HCT116 (cell line): Measurements from ENCODE around the gene IRF4. TPM values are rescaled to one million over a fixed set of nuclear protein-coding genes. Genes with fewer than 3 reads are reported as not detected.

ENCODE experiments used
- ATAC-seq: fragments of 200-7000 bp; cut with Tn5 transposase; 2 replicates; pipeline ENCODE4 v1.9.1; 2020; ENCODE audit warnings: mild to moderate bottlenecking, moderate library complexity
- BruUV-seq: library from RNA; stranded (reverse); fragments of 400-500 nt; replicated peaks from 2 replicates; lab custom pipeline; 2021; lab: Mats Ljungman, UMichigan
- CTCF ChIA-PET: fragments of 300-600 bp; sonication (Branson Sonifier 250); formaldehyde crosslinking; loops from one replicate; lab custom pipeline; 2021; ENCODE audit warnings: antibody characterized with exemption; lab: Charles Lee
- POLR2A ChIA-PET: fragments of 300-600, 350-600 bp; sonication (Branson Sonifier 250); formaldehyde crosslinking; loops from one replicate; lab custom pipeline; 2021; ENCODE audit warnings: antibody characterized with exemption; lab: Charles Lee
- RAD21 ChIA-PET, 2 experiments: fragments of 300-600 bp; sonication (Branson Sonifier 250); formaldehyde crosslinking; loops; one replicate each; lab custom pipeline; 2023; ENCODE audit warnings: low total read pairs in 2 of 2; ENCODE audit not compliant: uncharacterized antibody in 2 of 2, unreplicated experiment in 2 of 2, low non-redundant PET in 1 of 2; lab: Charles Lee
- DNase-seq: peaks from one replicate; pipeline ENCODE4 v3.0.0-alpha.2; 2010; ENCODE audit warnings: low read depth, low spot score
- H2AFZ ChIP-seq: fragments of 200-600 bp; shearing (Covaris generic), sonication (generic); 2 replicates; pipeline ENCODE4 v1.6.1; 2017; ENCODE audit warnings: low read depth, mixed run types, mixed read lengths, antibody characterized with exemption, low read length; ENCODE audit not compliant: poor library complexity, severe bottlenecking
- H3K27ac ChIP-seq: 2 replicates; pipeline ENCODE4 v1.5.1; 2012; ENCODE audit warnings: low read depth, low read length
- H3K27me3 ChIP-seq: fragments of 200-600 bp; sonication (generic); 2 replicates; pipeline ENCODE4 v1.6.1; 2016; ENCODE audit warnings: mixed run types, low read length, mixed read lengths; ENCODE audit not compliant: insufficient read depth
- H3K36me3 ChIP-seq, 2 experiments: fragments of 200-500 bp in 1 of 2; fragments of 200-600 bp in 1 of 2; sonication (Bioruptor generic) in 1 of 2; sonication (generic) in 1 of 2; 2 replicates each; pipeline versions ENCODE4 v1.5.1 to v1.6.1; 2014 to 2016; ENCODE audit warnings: low read length in 2 of 2, inconsistent platforms in 1 of 2, mixed read lengths in 1 of 2, mixed run types in 1 of 2; ENCODE audit not compliant: insufficient read depth in 2 of 2, control insufficient read depth in 1 of 2
- H3K4me1 ChIP-seq, 2 experiments: fragments of 200-600 bp in 1 of 2; sonication (generic) in 1 of 2; 2 replicates each; pipeline versions ENCODE4 v1.5.1 to v1.6.1; 2012 to 2017; ENCODE audit warnings: low read length in 2 of 2, inconsistent platforms in 1 of 2, mild to moderate bottlenecking in 1 of 2, mixed read lengths in 1 of 2, mixed run types in 1 of 2, moderate library complexity in 1 of 2; ENCODE audit not compliant: insufficient read depth in 2 of 2, control insufficient read depth in 1 of 2
- H3K4me2 ChIP-seq: fragments of 200-600 bp; sonication (generic); 2 replicates; pipeline ENCODE4 v1.6.1; 2017; ENCODE audit warnings: mixed run types, low read length, mixed read lengths
- H3K4me3 ChIP-seq, 2 experiments: fragments of 200-600 bp in 1 of 2; sonication (generic) in 1 of 2; replicated peaks in 1 of 2; 2 replicates each; pipeline ENCODE4 v1.5.1; 2011 to 2016; ENCODE audit warnings: low read length in 2 of 2, control low read depth in 1 of 2, low read depth in 1 of 2, mild to moderate bottlenecking in 1 of 2, mixed read lengths in 1 of 2, mixed run types in 1 of 2
- H3K79me2 ChIP-seq: fragments of 200-600 bp; sonication (generic); 2 replicates; pipeline ENCODE4 v1.6.1; 2017; ENCODE audit warnings: mild to moderate bottlenecking, mixed run types, low read length, moderate library complexity, mixed read lengths; ENCODE audit not compliant: insufficient read depth
- H3K9ac ChIP-seq: fragments of 200-600 bp; sonication (generic); 2 replicates; pipeline ENCODE4 v1.6.1; 2016; ENCODE audit warnings: low read length, mixed read lengths
- H3K9me2 ChIP-seq: fragments of 200-600 bp; sonication (generic), shearing (Covaris generic); 2 replicates; pipeline ENCODE4 v1.6.1; 2017; ENCODE audit warnings: mixed run types, mild to moderate bottlenecking, moderate library complexity; ENCODE audit not compliant: insufficient read depth
- H3K9me3 ChIP-seq, 2 experiments: fragments of 200-500 bp in 1 of 2; fragments of 200-600 bp in 1 of 2; sonication (Bioruptor generic) in 1 of 2; sonication (generic) in 1 of 2; 2 replicates each; pipeline ENCODE4 v1.6.1; 2014 to 2017; ENCODE audit warnings: low read length in 2 of 2, mixed read lengths in 2 of 2, inconsistent platforms in 1 of 2, low read depth in 1 of 2, mild to moderate bottlenecking in 1 of 2, mixed run types in 1 of 2, moderate library complexity in 1 of 2; ENCODE audit not compliant: control insufficient read depth in 1 of 2, insufficient read depth in 1 of 2
- H4K20me1 ChIP-seq: fragments of 200-600 bp; sonication (generic), shearing (Covaris generic); 2 replicates; pipeline ENCODE4 v1.6.1; 2017; ENCODE audit warnings: mixed run types, mild to moderate bottlenecking, moderate library complexity; ENCODE audit not compliant: insufficient read depth
- CEBPB ChIP-seq: IDR thresholded peaks from 2 replicates; pipeline ENCODE4 v1.6.1; 2012; ENCODE audit warnings: low read depth
- EGR1 ChIP-seq: IDR thresholded peaks from 2 replicates; pipeline ENCODE4 v1.6.1; 2012; ENCODE audit warnings: low read depth
- FOSL1 ChIP-seq: IDR thresholded peaks from 2 replicates; pipeline ENCODE4 v1.6.1; 2012; ENCODE audit warnings: low read depth
- JUND ChIP-seq: IDR thresholded peaks from 2 replicates; pipeline ENCODE4 v1.6.1; 2012
- POLR2A ChIP-seq: IDR thresholded peaks from 2 replicates; pipeline ENCODE4 v1.7.0; 2011; ENCODE audit warnings: borderline replicate concordance; ENCODE audit not compliant: insufficient read depth, insufficient read length; ENCODE audit errors: extremely low read depth
- POLR2AphosphoS5 ChIP-seq: IDR thresholded peaks from 2 replicates; pipeline ENCODE4 v1.6.1; 2011; ENCODE audit warnings: mild to moderate bottlenecking, low read depth, low read length, moderate library complexity
- SP1 ChIP-seq: IDR thresholded peaks from 2 replicates; pipeline ENCODE4 v1.6.1; 2012; ENCODE audit warnings: low read depth
- SRF ChIP-seq: IDR thresholded peaks from 2 replicates; pipeline ENCODE4 v1.6.1; 2012; ENCODE audit warnings: low read depth
- TCF7L2 ChIP-seq: IDR thresholded peaks from 2 replicates; pipeline ENCODE4 v1.7.0; 2011; ENCODE audit warnings: borderline replicate concordance, inconsistent platforms; ENCODE audit not compliant: insufficient read depth, insufficient read length; ENCODE audit errors: extremely low read depth
- intact Hi-C: fragments of 100-400 bp; cut with micrococcal nuclease; formaldehyde crosslinking; loops from 2 replicates; pipeline ENCODE4 v1.10.0; 2022
- total RNA-seq: library from RNA; stranded (reverse); gene quantifications from one replicate; pipeline ENCODE4 v1.2.1, GENCODE V29; 2021; ENCODE audit not compliant: unreplicated experiment
- TF ChIP-seq, protein P1 (sequence below): IDR thresholded peaks from 2 replicates; pipeline ENCODE4 v1.6.1; 2011; ENCODE audit warnings: mild to moderate bottlenecking, low read length, moderate library complexity; ENCODE audit not compliant: insufficient replicate concordance; ENCODE audit errors: extremely low read depth
- TF ChIP-seq, protein P2 (sequence below), 3 experiments: fragments of 200-600 bp in 1 of 3; sonication (generic) in 1 of 3; IDR thresholded peaks in 2 of 3; conservative IDR thresholded peaks in 1 of 3; 2 replicates each; pipeline ENCODE4 v1.5.1; 2012 to 2017; ENCODE audit warnings: low read depth in 2 of 3, low read length in 2 of 3, antibody characterized with exemption in 1 of 3, borderline replicate concordance in 1 of 3, control low read depth in 1 of 3, mild to moderate bottlenecking in 1 of 3, mixed read lengths in 1 of 3, mixed run types in 1 of 3, moderate library complexity in 1 of 3; ENCODE audit not compliant: insufficient read depth in 1 of 3
- TF ChIP-seq, protein P3 (sequence below): IDR thresholded peaks from 2 replicates; pipeline ENCODE4 v1.6.1; 2012

Gene IRF4
- total RNA-seq, 1 experiment from 2014 or later, result 1.2 TPM

DNA sequence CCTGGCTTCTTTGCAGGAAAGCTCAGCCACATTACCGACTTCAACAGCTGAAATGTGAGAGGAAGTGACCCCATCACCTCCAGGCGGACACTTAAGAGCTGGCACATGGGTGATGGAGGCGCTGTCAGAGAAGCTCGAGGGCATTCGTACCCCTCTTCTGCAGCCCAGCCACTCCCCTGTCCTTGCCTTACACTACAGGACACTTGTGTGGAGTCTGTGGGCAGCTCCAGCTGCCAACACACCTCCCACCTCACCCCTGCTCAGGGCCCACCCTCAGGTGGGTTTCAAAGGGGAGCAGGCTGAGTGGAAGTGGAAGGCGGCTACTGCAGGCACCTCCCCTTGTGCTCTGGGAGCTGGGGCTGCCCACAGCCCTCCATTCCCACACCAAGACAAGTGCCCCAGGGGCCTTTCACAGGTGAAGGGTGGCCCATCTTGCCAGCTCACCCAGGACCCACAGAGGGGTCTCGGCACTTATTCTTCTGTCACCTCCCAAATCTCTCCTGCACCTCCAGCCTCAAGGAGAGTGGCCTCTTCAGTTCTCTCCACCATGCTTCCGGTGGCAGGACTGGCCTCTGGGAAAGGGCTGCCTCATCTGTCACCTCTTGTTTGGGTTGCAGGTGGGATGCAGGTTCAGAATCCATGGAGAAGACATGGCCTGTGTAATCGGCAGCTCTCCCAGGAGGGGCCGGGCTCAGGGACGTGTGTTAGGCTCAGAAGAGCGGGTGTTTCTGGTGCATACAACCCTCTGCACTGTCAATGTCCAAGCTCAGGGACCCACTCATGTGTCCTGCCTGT, 49.8 kb downstream of the IRF4 start:
- H3K4me1 ChIP-seq, result peaks cover 7 to 21% of the 10 kb centered on the region in 2 experiments
- DNase-seq (no peak), ATAC-seq (no peak)
- TF ChIP-seq, protein P1, sequence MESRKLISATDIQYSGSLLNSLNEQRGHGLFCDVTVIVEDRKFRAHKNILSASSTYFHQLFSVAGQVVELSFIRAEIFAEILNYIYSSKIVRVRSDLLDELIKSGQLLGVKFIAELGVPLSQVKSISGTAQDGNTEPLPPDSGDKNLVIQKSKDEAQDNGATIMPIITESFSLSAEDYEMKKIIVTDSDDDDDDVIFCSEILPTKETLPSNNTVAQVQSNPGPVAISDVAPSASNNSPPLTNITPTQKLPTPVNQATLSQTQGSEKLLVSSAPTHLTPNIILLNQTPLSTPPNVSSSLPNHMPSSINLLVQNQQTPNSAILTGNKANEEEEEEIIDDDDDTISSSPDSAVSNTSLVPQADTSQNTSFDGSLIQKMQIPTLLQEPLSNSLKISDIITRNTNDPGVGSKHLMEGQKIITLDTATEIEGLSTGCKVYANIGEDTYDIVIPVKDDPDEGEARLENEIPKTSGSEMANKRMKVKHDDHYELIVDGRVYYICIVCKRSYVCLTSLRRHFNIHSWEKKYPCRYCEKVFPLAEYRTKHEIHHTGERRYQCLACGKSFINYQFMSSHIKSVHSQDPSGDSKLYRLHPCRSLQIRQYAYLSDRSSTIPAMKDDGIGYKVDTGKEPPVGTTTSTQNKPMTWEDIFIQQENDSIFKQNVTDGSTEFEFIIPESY, result no peak
- no peak for TF ChIP-seq SRF
- TF ChIP-seq FOSL1, result no peak
- TF ChIP-seq JUND, result no peak
- no peak for TF ChIP-seq SP1
- BruUV-seq, result no TSS peak
- H2AFZ ChIP-seq, result no peak overlapping the region
- no peaks in the 10 kb centered on the region for H4K20me1 ChIP-seq
- ChIA-PET RAD21 (no interaction called here), CTCF (no interaction called here), POLR2A (no interaction called here)
- no peaks in the 10 kb centered on the region for H3K36me3 ChIP-seq
- no peak overlapping the region for H3K9ac ChIP-seq
- H3K27me3 ChIP-seq, result no peaks in the 10 kb centered on the region
- intact Hi-C loops, result no loop called here
- H3K4me2 ChIP-seq, result no peak overlapping the region
- H3K9me3 ChIP-seq, result no peaks in the 10 kb centered on the region
- no peaks in the 10 kb centered on the region for H3K9me2 ChIP-seq
- no peak overlapping the region for H3K4me3 ChIP-seq
- H3K79me2 ChIP-seq, result no peaks in the 10 kb centered on the region
- H3K27ac ChIP-seq, result no peak overlapping the region

DNA sequence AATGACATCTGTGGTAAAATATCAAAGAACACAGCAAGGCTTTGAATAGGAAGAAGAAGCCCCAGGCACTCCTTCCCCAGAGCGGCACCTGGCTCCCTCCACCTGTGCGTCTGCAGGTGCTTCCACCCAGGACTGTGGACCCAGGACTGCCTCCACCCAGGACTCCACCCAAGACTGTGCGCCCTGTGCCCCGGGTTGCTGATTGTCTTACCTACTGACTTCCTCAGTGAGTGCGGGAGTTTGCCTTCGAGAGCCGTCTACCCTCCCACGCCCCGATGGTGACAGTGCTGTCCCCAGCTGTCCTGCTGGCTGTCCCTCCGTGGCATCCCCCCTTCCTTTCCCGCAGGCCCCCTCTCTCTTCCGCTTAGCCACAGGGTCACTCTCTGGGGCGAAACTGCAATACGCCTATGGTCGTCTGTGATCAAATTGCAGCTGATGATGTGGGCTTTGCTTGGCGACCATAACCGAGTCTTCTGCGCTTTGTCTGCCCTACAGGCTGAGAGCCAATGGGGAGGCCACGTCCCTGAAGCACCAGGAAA, 52.1 kb downstream of the IRF4 start:
- H3K4me1 ChIP-seq, result peaks cover 0 to 7% of the 10 kb centered on the region in 2 experiments; a peak in 1 of 4 replicates
- no peak overlapping the region for H3K9ac ChIP-seq
- no peak overlapping the region for H3K27ac ChIP-seq
- H4K20me1 ChIP-seq, result no peaks in the 10 kb centered on the region
- no peak overlapping the region for H3K4me2 ChIP-seq
- H3K79me2 ChIP-seq, result no peaks in the 10 kb centered on the region
- intact Hi-C loops, result no loop called here
- ChIA-PET CTCF (no interaction called here), POLR2A (no interaction called here), RAD21 (no interaction called here)
- ATAC-seq (no peak), DNase-seq (no peak)
- no peaks in the 10 kb centered on the region for H3K36me3 ChIP-seq
- H3K27me3 ChIP-seq, result no peaks in the 10 kb centered on the region
- no peak overlapping the region for H3K4me3 ChIP-seq
- no TSS peak for BruUV-seq
- no peaks in the 10 kb centered on the region for H3K9me3 ChIP-seq
- no peak overlapping the region for H2AFZ ChIP-seq
- no peaks in the 10 kb centered on the region for H3K9me2 ChIP-seq
- TF ChIP-seq TCF7L2, result no peak
- TF ChIP-seq CEBPB, result no peak
- TF ChIP-seq, protein P2, sequence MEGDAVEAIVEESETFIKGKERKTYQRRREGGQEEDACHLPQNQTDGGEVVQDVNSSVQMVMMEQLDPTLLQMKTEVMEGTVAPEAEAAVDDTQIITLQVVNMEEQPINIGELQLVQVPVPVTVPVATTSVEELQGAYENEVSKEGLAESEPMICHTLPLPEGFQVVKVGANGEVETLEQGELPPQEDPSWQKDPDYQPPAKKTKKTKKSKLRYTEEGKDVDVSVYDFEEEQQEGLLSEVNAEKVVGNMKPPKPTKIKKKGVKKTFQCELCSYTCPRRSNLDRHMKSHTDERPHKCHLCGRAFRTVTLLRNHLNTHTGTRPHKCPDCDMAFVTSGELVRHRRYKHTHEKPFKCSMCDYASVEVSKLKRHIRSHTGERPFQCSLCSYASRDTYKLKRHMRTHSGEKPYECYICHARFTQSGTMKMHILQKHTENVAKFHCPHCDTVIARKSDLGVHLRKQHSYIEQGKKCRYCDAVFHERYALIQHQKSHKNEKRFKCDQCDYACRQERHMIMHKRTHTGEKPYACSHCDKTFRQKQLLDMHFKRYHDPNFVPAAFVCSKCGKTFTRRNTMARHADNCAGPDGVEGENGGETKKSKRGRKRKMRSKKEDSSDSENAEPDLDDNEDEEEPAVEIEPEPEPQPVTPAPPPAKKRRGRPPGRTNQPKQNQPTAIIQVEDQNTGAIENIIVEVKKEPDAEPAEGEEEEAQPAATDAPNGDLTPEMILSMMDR (IDR thresholded peaks at IDR 0.05 in 2 of 3, conservative IDR thresholded peaks at IDR 0.05 in 1 of 3; ENCODE audit: borderline replicate concordance in 1 of 3, insufficient read depth in 1 of 3, low read depth in 2 of 3, low read length in 2 of 3), result no peak
- no peak for TF ChIP-seq POLR2A
- TF ChIP-seq POLR2AphosphoS5, result no peak
- TF ChIP-seq, protein P3, sequence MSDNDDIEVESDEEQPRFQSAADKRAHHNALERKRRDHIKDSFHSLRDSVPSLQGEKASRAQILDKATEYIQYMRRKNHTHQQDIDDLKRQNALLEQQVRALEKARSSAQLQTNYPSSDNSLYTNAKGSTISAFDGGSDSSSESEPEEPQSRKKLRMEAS, result no peak
- no peak for TF ChIP-seq EGR1
- TF ChIP-seq FOSL1, result no peak
